ENCODE data around the gene PLXND1.

GRCh38 chr3:129611446-129611800, 4.9 kb upstream of the PLXND1 start:
- TF ChIP-seq POLR2AphosphoS5 (IDR thresholded peaks at IDR 0.05; ENCODE audit: borderline replicate concordance, low read depth, low read length) = no peak
- no peak for TF ChIP-seq EZH2 (IDR thresholded peaks at IDR 0.05)
- TF ChIP-seq FOXP2 (optimal IDR thresholded peaks at IDR 0.05; ENCODE audit: control extremely low read depth, extremely low read length, insufficient read depth) = no peak
